Measurements from ENCODE around the gene SMIM36.
"Not testable (repeated sequence)": the region's sequence is repeated elsewhere in the genome, so short reads cannot be mapped to it uniquely, and the experiment has no call there.

The SMIM36 gene

GRCh38 chr17:55433029-55433628 is 78.1 kb downstream of the SMIM36 start:
- no peak for DNase-seq

- no peak for DNase-seq
Observed at GRCh38 chr17:55432358-55433028, 78.8 kb downstream of the SMIM36 start.

- not testable (repeated sequence) for DNase-seq
Observed at GRCh38 chr17:55431914-55432313, 79.3 kb downstream of the SMIM36 start.

GRCh38 chr17:55430541-55431288 is 80.5 kb downstream of the SMIM36 start:
- DNase-seq: no peak

GRCh38 chr17:55427587-55427882 is 83.7 kb downstream of the SMIM36 start:
- no peak for DNase-seq

GRCh38 chr17:55426851-55427586 is 84.2 kb downstream of the SMIM36 start:
- no peak for DNase-seq

- no peak for DNase-seq
Observed at GRCh38 chr17:55424893-55425540, 86.2 kb downstream of the SMIM36 start.

GRCh38 chr17:55423535-55423934 is 87.7 kb downstream of the SMIM36 start:
- no peak for DNase-seq

- not testable (repeated sequence) for DNase-seq
Observed at GRCh38 chr17:55422828-55423164, 88.5 kb downstream of the SMIM36 start.

- no peak for DNase-seq
Observed at GRCh38 chr17:55421179-55421934, 89.9 kb downstream of the SMIM36 start, which contains the start of gene MMD. TSS of gene MMD (minus strand) at chr17:55421835. CDS start at chr17:55421695, 140 bp downstream.

GRCh38 chr17:55420776-55421178 is 90.5 kb downstream of the SMIM36 start:
- peak; percentile 65 to 67 for DNase-seq

GRCh38 chr17:55420067-55420775 is 91.0 kb downstream of the SMIM36 start:
- DNase-seq: peak; percentile 38 to 42

- no peak for DNase-seq
Observed at GRCh38 chr17:55418369-55419268, 92.6 kb downstream of the SMIM36 start.

GRCh38 chr17:55417411-55418268 is 93.6 kb downstream of the SMIM36 start:
- DNase-seq: no peak

- no peak for DNase-seq
Observed at GRCh38 chr17:55416470-55417052, 94.7 kb downstream of the SMIM36 start.

- DNase-seq: no peak
Observed at GRCh38 chr17:55416000-55416399, 95.3 kb downstream of the SMIM36 start.

GRCh38 chr17:55414983-55415382 is 96.3 kb downstream of the SMIM36 start:
- no peak for DNase-seq

GRCh38 chr17:55413825-55414489 is 97.3 kb downstream of the SMIM36 start:
- no peak for DNase-seq
